ENCODE data around the gene FAM151A. TPM values are rescaled to one million over a fixed set of nuclear protein-coding genes. Genes with fewer than 3 reads are reported as not detected.
A peak's percentile ranks its signal among the peaks of the same experiment; 100 is the strongest.

Gene FAM151A
- total and polyA plus RNA-seq, 7 donors, result 3.2 to 5.4 (median 3.7) TPM; not detected in 4

DNA sequence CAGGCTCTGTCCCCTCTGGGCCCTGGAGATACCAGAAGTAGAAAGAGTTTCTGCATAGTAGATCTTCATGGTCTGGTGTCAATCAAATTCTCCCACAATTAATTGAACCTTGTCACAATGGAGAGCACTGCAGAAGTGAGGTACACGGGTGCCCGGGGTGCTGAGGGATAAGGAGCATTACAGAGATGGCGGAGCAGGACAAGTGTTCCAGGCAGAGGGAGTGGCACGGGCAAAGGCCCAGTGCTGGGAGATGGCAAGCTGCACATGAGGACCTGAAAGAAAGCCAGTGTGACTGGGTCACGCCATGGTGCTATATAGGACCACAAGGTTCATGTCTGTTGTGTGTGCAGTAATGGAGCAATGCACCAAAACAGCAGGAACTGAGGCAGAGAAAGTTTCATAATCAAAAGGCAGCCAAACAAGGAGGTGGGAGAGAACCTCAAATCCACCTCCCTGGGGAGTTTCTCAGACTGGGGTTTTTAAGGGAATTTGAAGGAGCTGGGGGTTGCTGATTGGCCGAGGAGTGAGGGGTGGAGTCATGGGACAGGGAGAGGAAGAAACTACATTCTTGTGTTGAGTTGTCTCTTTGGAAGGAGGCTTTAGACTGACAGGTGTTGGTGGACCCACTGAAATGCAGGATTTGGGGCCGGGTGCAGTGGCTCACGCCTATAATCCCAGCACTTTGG lies 47.6 kb downstream of the FAM151A start:
- intact Hi-C loops (cut with DNase I), result no loop called here
- peak; percentile 44 for DNase-seq
- no peaks in the 10 kb centered on the region for H3K9me3 ChIP-seq
- peak overlapping the region in 1 of 4 donors; percentile 91 for H3K27ac ChIP-seq
- peaks cover 0 to 49% (median 44%) of the 10 kb centered on the region in 4 donors for H3K4me1 ChIP-seq
- H3K36me3 ChIP-seq, result no peaks in the 10 kb centered on the region
- H3K4me3 ChIP-seq, result no peak overlapping the region
- TF ChIP-seq, protein P1, sequence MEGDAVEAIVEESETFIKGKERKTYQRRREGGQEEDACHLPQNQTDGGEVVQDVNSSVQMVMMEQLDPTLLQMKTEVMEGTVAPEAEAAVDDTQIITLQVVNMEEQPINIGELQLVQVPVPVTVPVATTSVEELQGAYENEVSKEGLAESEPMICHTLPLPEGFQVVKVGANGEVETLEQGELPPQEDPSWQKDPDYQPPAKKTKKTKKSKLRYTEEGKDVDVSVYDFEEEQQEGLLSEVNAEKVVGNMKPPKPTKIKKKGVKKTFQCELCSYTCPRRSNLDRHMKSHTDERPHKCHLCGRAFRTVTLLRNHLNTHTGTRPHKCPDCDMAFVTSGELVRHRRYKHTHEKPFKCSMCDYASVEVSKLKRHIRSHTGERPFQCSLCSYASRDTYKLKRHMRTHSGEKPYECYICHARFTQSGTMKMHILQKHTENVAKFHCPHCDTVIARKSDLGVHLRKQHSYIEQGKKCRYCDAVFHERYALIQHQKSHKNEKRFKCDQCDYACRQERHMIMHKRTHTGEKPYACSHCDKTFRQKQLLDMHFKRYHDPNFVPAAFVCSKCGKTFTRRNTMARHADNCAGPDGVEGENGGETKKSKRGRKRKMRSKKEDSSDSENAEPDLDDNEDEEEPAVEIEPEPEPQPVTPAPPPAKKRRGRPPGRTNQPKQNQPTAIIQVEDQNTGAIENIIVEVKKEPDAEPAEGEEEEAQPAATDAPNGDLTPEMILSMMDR (IDR thresholded peaks at IDR 0.05), result no peak
- TF ChIP-seq POLR2A (IDR thresholded peaks at IDR 0.05) (no peak), POLR2AphosphoS5 (IDR thresholded peaks at IDR 0.05) (no peak), EP300 (IDR thresholded peaks at IDR 0.05) (no peak)
- no peaks in the 10 kb centered on the region for H3K27me3 ChIP-seq
- WGBS, 2 donors, result 93 to 94% methylated on average over 8 of the region's 8 CpGs

DNA sequence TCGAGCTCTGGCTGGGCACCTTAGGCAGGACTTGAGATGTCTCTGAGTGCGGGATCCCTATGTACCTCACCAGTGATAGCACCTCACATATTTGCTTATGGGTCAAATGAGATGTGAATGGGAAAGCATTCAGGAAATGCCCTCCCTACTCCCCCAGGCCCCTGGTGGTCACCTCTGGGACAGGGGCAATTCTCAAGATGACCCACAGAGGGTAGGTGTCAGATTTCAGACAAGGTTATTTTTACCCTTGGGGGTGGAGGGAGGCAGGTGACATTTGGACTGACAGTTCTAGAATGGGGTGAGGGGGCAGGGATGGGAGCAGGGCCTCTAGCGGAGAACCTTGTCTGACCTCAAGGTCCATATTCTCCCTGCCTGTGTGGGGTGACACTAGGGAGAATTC lies 48.2 kb downstream of the FAM151A start:
- Histone ChIP-seq H3K27ac (no peak overlapping the region), H3K4me3 (no peak overlapping the region)
- no peak for TF ChIP-seq POLR2A (IDR thresholded peaks at IDR 0.05)
- TF ChIP-seq EP300 (IDR thresholded peaks at IDR 0.05), result no peak
- no peak for TF ChIP-seq POLR2AphosphoS5 (IDR thresholded peaks at IDR 0.05)
- TF ChIP-seq, protein P1 (IDR thresholded peaks at IDR 0.05), result no peak

DNA sequence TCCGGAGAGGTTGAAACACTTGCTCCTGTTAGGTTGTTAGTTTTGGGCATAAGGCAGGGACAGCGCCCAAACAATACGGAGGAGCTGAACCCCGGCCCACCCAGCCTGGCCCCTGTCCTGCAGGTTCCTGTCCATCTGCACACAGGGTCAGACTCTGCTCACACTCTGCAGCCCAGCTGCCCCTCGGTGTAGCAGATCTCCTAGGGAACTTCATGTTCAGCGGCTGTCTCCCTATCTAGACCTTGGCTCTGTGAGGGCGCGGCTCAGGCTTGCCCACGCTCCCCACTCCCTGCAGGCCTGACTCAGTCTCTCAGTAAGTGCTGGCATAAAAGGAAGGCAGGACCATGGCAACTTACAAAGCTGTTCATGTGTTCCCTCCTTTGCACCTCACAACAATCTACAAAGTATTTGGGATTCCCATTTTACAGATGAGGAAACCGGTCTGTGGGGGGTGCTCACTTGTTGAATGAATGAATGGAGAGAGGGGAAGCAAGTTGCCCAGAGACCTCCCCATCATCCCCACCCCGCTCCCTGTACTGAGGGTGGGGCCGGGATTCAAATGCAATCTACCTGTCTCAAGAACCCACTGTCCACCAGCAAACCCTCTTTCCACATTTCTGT lies 49.1 kb downstream of the FAM151A start:
- peak; percentile 61 for DNase-seq
- H3K9me3 ChIP-seq, result no peaks in the 10 kb centered on the region
- H3K27ac ChIP-seq, result no peak overlapping the region
- TF ChIP-seq POLR2AphosphoS5 (IDR thresholded peaks at IDR 0.05) (no peak), EP300 (IDR thresholded peaks at IDR 0.05) (no peak), POLR2A (IDR thresholded peaks at IDR 0.05) (no peak)
- TF ChIP-seq, protein P1 (IDR thresholded peaks at IDR 0.05), result no peak
- no peaks in the 10 kb centered on the region for H3K36me3 ChIP-seq
- H3K4me1 ChIP-seq, result peaks cover 0 to 35% (median 31%) of the 10 kb centered on the region in 4 donors
- no peaks in the 10 kb centered on the region for H3K27me3 ChIP-seq
- no peak overlapping the region for H3K4me3 ChIP-seq
- intact Hi-C loops (cut with DNase I), result no loop called here
- 88 to 94% methylated on average over 12 of the region's 12 CpGs for WGBS, 2 donors

More for the DNA sequence above, 48.2 kb downstream of the FAM151A start:
- 94 to 95% methylated on average over 3 of the region's 3 CpGs for WGBS, 2 donors
- Histone ChIP-seq H3K9me3 (no peaks in the 10 kb centered on the region), H3K4me1 (peaks cover 0 to 44% (median 40%) of the 10 kb centered on the region in 4 donors), H3K36me3 (no peaks in the 10 kb centered on the region), H3K27me3 (no peaks in the 10 kb centered on the region)
- intact Hi-C loops (cut with DNase I), result no loop called here
- DNase-seq, result peak; percentile 33

DNA sequence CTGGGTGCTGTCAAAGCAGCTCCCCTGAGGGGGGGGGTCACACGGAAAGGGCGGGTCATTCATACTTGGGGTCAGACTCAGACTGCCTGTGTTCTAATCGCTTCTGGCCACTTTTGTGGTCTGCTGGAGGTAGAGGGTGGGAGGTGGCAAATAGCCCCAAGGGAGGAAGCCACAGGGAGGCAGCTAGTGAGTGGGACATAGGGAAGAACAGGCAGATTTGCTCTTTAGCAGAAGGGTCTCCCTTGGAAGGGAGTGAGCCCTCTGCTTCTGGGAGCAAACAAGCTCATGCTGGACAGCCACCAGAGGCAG lies 50.8 kb downstream of the FAM151A start:
- Histone ChIP-seq H3K27me3 (no peaks in the 10 kb centered on the region), H3K36me3 (no peaks in the 10 kb centered on the region), H3K27ac (no peak overlapping the region), H3K4me3 (no peak overlapping the region), H3K9me3 (no peaks in the 10 kb centered on the region), H3K4me1 (peaks cover 0 to 32% (median 26%) of the 10 kb centered on the region in 4 donors)
- TF ChIP-seq, protein P1 (IDR thresholded peaks at IDR 0.05), result no peak
- TF ChIP-seq EP300 (IDR thresholded peaks at IDR 0.05), result no peak
- no peak for TF ChIP-seq POLR2A (IDR thresholded peaks at IDR 0.05)
- TF ChIP-seq POLR2AphosphoS5 (IDR thresholded peaks at IDR 0.05), result no peak
- peak; percentile 45 for DNase-seq
- intact Hi-C loops (cut with DNase I), result no loop called here
- 81 to 85% methylated on average over 3 of the region's 3 CpGs for WGBS, 2 donors
